Activated CD4-positive, alpha-beta memory T cell treated with anti-CD3 and anti-CD28 coated beads, Interleukin-2, amount 10 ng/mL, durations not matched to agents 7 days and 5 days (primary cell): ENCODE measurements around the gene ZHX3. TPM values are rescaled to one million over a fixed set of nuclear protein-coding genes. Genes with fewer than 3 reads are reported as not detected.

Source experiments
- CTCF ChIA-PET: fragments of 350-600 bp; sonication (Branson Sonifier 250); formaldehyde crosslinking; loops from one replicate; lab custom pipeline; 2021; ENCODE audit warnings: antibody characterized with exemption, inconsistent platforms; lab: Charles Lee
- POLR2A ChIA-PET: fragments of 350-600 bp; sonication (Branson Sonifier 250); formaldehyde crosslinking; loops from one replicate; lab custom pipeline; 2021; ENCODE audit warnings: antibody characterized with exemption; lab: Charles Lee
- DNase-seq: peaks from one replicate; pipeline ENCODE4 v3.0.0-alpha.2; 2020
- H3K27ac Mint-ChIP-seq: one replicate; pipeline ENCODE4 v1.8.0; 2021; ENCODE audit warnings: mild to moderate bottlenecking, mixed read lengths
- H3K27me3 Mint-ChIP-seq: one replicate; pipeline ENCODE4 v1.8.0; 2021; ENCODE audit warnings: mixed read lengths
- H3K36me3 Mint-ChIP-seq: one replicate; pipeline ENCODE4 v1.8.0; 2021; ENCODE audit warnings: low read depth, mixed read lengths
- H3K4me1 Mint-ChIP-seq: one replicate; pipeline ENCODE4 v1.8.0; 2021; ENCODE audit warnings: mixed read lengths
- H3K4me3 Mint-ChIP-seq: one replicate; pipeline ENCODE4 v1.8.0; 2021; ENCODE audit warnings: mild to moderate bottlenecking, mixed read lengths
- H3K9me3 Mint-ChIP-seq: one replicate; pipeline ENCODE4 v1.8.0; 2021; ENCODE audit warnings: mixed read lengths
- total RNA-seq, 2 experiments: library from RNA; stranded (reverse); gene quantifications; one replicate each; pipeline ENCODE4 v1.2.3, GENCODE V29; 2021

ZHX3 gene
- total RNA-seq, 2 experiments from 2014 or later, result 5.9 to 8.7 TPM

DNA sequence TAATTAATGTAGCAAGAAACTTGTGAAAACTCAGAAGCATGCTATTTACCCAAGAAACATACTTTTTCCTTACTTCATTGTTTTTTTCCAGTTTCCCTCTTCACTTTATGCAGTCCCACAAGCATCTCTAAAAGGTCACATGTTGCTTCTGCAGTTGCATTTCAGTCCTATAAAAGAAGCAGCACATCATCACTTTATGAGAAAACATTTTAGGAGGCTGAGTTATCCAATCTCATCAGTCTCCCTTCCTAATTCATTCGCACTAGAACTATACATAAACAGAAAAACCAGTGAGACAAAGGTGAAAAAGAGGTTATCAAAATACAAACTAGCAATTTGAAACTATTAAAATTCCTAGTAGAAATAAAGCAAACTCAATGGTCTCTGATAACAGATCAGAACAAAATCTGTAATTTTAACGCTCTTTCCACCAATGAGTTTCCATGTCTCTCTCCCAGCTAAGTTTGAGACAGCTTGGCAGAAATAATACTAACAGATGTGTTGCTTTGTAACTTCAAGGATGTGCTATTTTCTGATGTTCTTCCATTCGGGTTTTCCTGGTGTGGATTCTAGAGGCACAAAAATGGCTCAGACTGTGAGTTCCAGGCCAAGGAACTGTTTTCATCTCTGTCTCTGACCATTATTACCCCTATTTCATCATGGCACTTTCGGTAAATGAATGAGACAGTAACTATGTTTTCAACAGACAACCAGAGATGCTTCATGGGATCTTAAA is 48.4 kb downstream of the ZHX3 start:
- Mint-ChIP-seq H3K4me1 (no peaks in the 10 kb centered on the region), H3K27me3 (peaks cover 4% of the 10 kb centered on the region), H3K4me3 (no peak overlapping the region), H3K27ac (no peak overlapping the region), H3K36me3 (no peaks in the 10 kb centered on the region), H3K9me3 (no peaks in the 10 kb centered on the region)
- DNase-seq, result no peak
- ChIA-PET POLR2A (no interaction called here), CTCF (no interaction called here)

DNA sequence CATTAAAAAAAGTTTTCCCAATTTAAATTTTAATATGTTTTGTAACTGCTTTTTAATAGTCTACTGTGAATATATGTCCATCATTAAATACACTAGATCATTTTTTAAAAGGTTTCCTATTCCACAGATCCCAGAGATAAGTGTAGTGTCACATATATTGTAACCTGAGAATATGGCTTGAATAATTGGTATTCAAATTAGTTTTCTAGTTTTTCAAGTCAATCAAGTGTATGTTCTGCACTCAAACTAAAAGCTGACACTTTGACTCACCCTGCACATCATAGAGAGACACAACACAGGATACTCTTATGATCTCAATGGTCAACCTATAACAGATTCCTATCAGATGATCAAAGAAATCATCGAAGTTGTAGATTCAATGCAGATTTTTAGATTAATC is 49.1 kb downstream of the ZHX3 start:
- Mint-ChIP-seq H3K4me1 (no peaks in the 10 kb centered on the region), H3K9me3 (no peaks in the 10 kb centered on the region), H3K36me3 (no peaks in the 10 kb centered on the region), H3K27me3 (peaks cover 4% of the 10 kb centered on the region), H3K27ac (no peak overlapping the region), H3K4me3 (no peak overlapping the region)
- DNase-seq, result no peak
- POLR2A ChIA-PET, result no interaction called here
- CTCF ChIA-PET, result no interaction called here

DNA sequence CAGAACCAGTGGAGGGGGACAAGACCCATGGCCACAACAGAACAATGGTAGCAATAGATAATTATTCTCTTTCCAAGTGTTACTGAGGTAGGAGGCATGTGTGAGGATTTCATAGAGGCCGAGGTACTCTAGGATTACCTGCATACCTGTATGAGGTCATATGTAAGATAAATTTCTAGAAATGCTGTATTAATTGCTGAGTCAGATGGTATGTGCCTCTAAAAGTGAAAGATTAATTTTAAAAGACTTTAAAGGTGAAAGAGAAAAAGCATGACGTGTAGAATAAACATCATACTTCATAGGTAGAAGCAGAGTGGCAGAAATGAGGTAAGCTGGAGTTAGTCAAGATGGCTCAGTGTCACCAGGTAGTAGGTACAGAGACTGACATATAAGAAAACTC is 51.6 kb downstream of the ZHX3 start:
- CTCF ChIA-PET, result no interaction called here
- Mint-ChIP-seq H3K9me3 (no peaks in the 10 kb centered on the region), H3K4me1 (no peaks in the 10 kb centered on the region), H3K36me3 (no peaks in the 10 kb centered on the region), H3K27me3 (no peaks in the 10 kb centered on the region), H3K27ac (no peak overlapping the region), H3K4me3 (no peak overlapping the region)
- DNase-seq, result no peak
- POLR2A ChIA-PET, result no interaction called here

DNA sequence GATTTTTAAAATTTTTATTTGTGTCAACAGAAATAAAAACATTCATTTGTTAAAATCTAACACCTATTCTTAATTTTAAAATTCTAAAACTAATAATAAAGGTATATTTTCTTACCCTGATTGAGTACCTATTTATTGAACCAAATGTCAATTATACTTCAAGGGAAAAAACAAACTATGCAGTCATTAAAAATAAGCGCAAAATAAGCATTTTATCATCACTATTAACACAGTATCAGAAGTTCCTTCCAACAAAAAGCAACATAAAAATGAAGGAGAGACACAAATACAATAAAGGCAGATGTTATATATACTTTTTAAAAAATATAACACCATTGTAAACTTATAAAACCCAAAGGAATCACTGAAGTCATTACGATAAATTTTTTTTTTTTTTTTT is 52.7 kb downstream of the ZHX3 start:
- no peaks in the 10 kb centered on the region for H3K9me3 Mint-ChIP-seq
- CTCF ChIA-PET, result interaction anchor here (0.7 kb wide), 1 partner anchor 8 kb away, joined by 6 read pairs; no protein-coding TSS in a partner anchor
- H3K4me1 Mint-ChIP-seq, result no peaks in the 10 kb centered on the region
- POLR2A ChIA-PET, result no interaction called here
- no peak overlapping the region for H3K4me3 Mint-ChIP-seq
- H3K27ac Mint-ChIP-seq, result no peak overlapping the region
- no peak for DNase-seq
- no peaks in the 10 kb centered on the region for H3K36me3 Mint-ChIP-seq
- no peaks in the 10 kb centered on the region for H3K27me3 Mint-ChIP-seq

DNA sequence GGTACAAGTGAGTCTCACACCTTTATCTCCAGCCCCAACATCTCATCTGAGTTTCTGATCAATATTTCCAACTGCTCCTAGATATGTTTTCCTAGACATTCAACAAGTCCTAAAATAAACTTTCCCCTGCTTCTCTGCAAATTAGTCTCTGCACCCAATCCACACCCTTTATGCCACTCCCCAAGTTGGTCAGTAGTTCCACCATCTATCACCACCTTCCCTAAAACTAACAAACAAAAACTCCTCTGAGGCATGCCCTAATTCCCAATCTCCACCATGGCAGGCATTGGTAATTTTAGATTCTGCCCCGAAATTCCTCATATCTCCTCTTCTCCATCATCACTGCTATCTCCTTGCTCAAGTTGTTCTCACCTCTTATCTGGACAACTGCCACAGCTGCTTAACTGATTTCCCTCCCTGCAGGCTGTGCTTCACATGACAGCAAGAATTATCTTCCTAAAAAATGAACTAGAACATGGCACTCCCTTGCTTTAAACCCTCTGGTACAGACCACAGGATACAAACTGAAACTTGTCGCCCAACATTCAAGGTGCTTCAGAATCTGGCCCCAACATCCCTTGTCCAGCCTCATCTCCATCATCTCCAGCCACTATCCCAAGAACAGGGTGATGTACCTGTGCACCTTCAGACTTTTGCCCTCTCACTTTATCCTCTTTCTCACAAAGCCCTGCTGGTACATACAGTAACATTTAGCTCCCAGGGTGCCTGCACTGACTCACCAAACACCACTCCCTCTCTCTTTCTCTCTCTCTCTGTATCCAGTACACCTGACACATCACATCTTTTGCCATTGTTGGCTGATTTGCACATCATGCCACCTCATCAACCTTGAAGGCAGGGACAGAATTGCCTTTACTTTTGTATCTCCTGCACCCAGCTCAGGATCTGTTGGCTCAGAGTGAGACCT is 55.5 kb downstream of the ZHX3 start:
- H3K27ac Mint-ChIP-seq, result no peak overlapping the region
- CTCF ChIA-PET, result no interaction called here
- no peaks in the 10 kb centered on the region for H3K27me3 Mint-ChIP-seq
- no peak for DNase-seq
- no peak overlapping the region for H3K4me3 Mint-ChIP-seq
- POLR2A ChIA-PET, result no interaction called here
- no peaks in the 10 kb centered on the region for H3K36me3 Mint-ChIP-seq
- no peaks in the 10 kb centered on the region for H3K9me3 Mint-ChIP-seq
- H3K4me1 Mint-ChIP-seq, result no peaks in the 10 kb centered on the region

DNA sequence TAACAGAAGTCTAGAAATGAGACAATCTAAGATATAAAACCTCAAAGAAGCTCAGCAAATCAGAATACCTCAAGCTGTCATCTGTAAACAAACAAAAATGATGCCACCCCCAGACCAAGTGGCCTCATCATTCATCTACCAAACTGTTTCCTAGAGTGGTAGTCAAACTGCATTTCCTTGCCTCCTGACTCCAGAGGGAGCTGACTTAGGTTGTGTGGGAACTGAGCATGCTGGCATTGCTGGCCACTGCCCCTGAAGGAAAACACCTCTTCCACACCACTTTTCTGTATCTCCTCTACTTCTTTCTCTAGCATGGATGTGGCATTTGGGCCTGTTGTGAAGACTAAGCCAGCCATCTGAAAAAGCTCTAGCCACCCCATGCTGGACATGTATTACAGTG is 56.3 kb downstream of the ZHX3 start:
- ChIA-PET CTCF (no interaction called here), POLR2A (no interaction called here)
- no peaks in the 10 kb centered on the region for H3K4me1 Mint-ChIP-seq
- H3K36me3 Mint-ChIP-seq, result no peaks in the 10 kb centered on the region
- H3K27me3 Mint-ChIP-seq, result no peaks in the 10 kb centered on the region
- H3K27ac Mint-ChIP-seq, result no peak overlapping the region
- H3K4me3 Mint-ChIP-seq, result no peak overlapping the region
- H3K9me3 Mint-ChIP-seq, result no peaks in the 10 kb centered on the region
- no peak for DNase-seq

DNA sequence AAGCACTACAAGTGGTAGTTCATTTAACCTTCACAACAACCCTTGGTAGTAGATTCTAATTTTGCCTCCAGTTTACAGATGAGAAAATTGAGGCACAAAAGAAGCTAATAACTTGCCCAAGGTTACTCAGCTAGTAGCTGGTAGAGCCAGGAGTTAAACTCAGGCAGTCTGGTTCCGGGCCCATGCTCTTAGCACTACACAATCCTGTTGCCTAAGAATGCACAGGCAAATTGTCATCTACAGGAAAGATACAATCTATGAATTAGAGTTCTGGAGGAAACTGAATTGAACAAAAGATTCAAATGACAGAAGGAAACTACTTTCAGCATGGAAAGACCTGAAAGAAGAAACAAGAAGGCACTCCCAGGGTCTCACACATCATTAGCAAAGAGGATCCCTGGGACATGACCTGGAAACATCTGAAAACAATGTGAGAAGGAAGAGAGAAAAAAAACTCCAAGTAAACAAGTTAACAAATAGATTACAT is 56.8 kb downstream of the ZHX3 start:
- H3K9me3 Mint-ChIP-seq, result no peaks in the 10 kb centered on the region
- ChIA-PET POLR2A (no interaction called here), CTCF (no interaction called here)
- no peaks in the 10 kb centered on the region for H3K27me3 Mint-ChIP-seq
- H3K27ac Mint-ChIP-seq, result no peak overlapping the region
- H3K4me1 Mint-ChIP-seq, result no peaks in the 10 kb centered on the region
- H3K36me3 Mint-ChIP-seq, result no peaks in the 10 kb centered on the region
- no peak for DNase-seq
- no peak overlapping the region for H3K4me3 Mint-ChIP-seq

DNA sequence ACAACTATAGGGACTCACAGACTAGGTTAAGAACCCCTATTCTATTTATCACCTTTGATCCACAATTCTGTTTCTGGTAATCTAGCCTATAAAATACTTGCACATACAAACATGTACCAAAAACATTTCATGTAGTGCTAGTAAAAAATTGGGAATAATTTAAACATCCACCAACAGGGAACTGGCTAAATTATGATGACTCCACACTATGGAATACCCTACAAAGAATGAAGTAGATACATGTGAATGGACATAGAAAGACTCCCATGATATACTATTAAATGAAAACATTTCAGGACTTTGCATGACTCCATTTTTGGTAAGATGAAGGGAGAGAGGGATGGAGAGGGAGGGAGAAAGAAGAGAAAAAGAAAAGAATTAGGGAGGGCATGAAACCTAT is 58.2 kb downstream of the ZHX3 start:
- POLR2A ChIA-PET, result no interaction called here
- H3K4me3 Mint-ChIP-seq, result no peak overlapping the region
- no peaks in the 10 kb centered on the region for H3K4me1 Mint-ChIP-seq
- H3K36me3 Mint-ChIP-seq, result no peaks in the 10 kb centered on the region
- DNase-seq, result no peak
- no peaks in the 10 kb centered on the region for H3K27me3 Mint-ChIP-seq
- H3K9me3 Mint-ChIP-seq, result no peaks in the 10 kb centered on the region
- CTCF ChIA-PET, result no interaction called here
- H3K27ac Mint-ChIP-seq, result no peak overlapping the region

DNA sequence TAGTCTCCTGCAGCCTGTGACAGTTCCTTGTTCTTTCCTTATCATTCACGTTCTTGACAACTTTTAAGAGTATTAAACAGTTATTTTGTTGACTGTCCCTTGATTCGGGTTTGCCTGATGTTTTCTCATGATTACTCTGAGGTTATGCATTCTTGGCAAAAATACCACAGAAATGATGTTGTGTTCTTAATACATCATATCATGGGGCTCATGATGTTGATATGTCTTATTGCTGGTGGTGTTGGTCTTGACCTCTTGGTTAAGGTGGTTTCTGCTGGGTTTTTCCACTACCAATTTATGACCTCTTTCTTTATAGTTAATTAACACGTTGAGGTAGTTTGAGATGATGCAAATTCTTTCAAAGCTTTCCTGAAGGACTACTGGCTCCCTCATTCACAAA is 59.1 kb downstream of the ZHX3 start:
- no peaks in the 10 kb centered on the region for H3K4me1 Mint-ChIP-seq
- H3K9me3 Mint-ChIP-seq, result no peaks in the 10 kb centered on the region
- H3K4me3 Mint-ChIP-seq, result no peak overlapping the region
- no peaks in the 10 kb centered on the region for H3K27me3 Mint-ChIP-seq
- POLR2A ChIA-PET, result no interaction called here
- no peak overlapping the region for H3K27ac Mint-ChIP-seq
- H3K36me3 Mint-ChIP-seq, result no peaks in the 10 kb centered on the region
- no peak for DNase-seq
- CTCF ChIA-PET, result no interaction called here

DNA sequence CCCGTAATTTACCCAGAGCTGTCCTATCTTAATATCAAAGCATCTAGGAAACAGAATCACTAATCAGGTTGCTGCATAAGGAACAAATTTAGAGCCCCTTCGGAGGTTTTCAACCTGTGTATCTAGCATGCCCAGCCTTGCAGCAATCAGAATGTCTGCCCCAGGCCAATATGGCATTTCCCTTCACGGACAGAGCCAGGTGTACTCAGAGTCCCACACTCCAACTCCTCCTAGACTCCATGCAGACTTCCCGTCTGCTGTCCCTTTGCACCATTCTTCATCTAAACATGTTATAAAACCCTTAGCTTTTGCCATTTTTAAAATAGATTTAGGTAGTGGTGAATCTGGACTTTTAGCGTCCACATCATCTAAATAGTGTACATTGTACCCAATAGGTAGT is 61.0 kb downstream of the ZHX3 start:
- POLR2A ChIA-PET, result no interaction called here
- H3K36me3 Mint-ChIP-seq, result no peaks in the 10 kb centered on the region
- no peak overlapping the region for H3K4me3 Mint-ChIP-seq
- CTCF ChIA-PET, result interaction anchor here (0.6 to 1.1 kb wide), 2 partner anchors 9 to 15 kb away, joined by 3 to 6 read pairs; no protein-coding TSS in a partner anchor
- H3K27me3 Mint-ChIP-seq, result no peaks in the 10 kb centered on the region
- no peaks in the 10 kb centered on the region for H3K9me3 Mint-ChIP-seq
- DNase-seq, result no peak
- no peak overlapping the region for H3K27ac Mint-ChIP-seq
- no peaks in the 10 kb centered on the region for H3K4me1 Mint-ChIP-seq

DNA sequence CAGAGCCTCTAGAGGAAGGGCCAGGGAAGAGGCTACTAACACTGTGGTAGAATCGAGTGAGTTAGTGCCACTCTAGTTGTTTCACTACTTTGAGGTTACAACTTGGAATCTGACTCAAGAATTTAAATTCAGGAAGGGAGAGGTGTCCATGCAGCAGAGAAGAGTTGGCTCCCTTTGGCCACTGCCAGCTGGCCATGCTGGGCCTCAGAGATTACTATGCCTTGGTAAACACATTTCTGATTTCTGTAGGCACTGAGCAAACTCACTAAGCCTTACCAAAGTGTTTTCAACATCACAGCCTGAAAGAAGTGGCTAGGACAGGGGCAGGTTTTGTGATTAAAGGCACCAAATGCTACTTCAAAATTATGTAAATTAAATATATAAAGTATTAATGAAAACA is 61.9 kb downstream of the ZHX3 start:
- POLR2A ChIA-PET, result no interaction called here
- Mint-ChIP-seq H3K9me3 (no peaks in the 10 kb centered on the region), H3K27ac (no peak overlapping the region), H3K36me3 (no peaks in the 10 kb centered on the region), H3K27me3 (no peaks in the 10 kb centered on the region), H3K4me3 (no peak overlapping the region), H3K4me1 (no peaks in the 10 kb centered on the region)
- DNase-seq, result no peak
- CTCF ChIA-PET, result interaction anchor here (1.1 kb wide), 1 partner anchor 14 kb away, joined by 3 read pairs; no protein-coding TSS in a partner anchor

DNA sequence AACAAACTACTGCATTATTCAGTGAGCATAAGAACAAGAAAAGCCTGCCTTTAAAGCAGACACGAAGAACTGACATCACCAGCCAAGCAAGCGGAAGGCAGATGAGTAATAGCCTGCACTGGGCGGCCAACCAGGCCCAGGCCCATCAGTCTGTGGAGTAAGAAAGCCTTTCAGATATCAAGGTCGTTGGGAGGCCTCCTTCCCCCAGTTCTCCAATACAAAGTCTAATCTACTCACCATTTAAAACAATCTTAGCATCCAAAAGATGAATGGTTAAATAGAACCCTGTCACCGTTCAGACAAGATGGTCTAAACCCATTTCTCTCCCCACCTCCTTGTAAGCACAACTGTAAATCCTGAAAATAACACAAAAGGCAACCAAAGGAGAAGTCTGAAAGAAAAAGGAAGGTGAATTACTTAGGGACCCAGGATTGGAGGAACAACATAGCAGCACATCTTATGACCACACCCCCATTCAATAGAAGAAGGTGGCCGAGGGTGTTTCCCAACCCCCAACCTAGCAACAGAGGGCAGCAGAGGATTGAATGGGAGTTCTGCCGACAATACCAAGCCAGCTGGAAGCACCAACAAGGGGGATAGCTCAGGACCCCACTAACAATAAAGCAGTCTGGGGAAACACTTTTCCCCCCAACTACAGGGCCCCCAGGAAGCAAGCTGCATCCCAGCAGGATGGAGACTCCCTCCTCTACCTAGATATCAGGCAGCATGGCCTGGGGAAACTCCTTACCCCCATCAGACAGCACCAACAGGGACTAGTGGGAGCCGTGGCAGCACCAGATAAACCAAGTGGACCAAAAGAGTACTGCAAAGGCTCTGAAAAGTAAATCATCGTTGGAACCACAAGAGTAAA is 67.9 kb downstream of the ZHX3 start:
- no peak overlapping the region for H3K27ac Mint-ChIP-seq
- ChIA-PET CTCF (no interaction called here), POLR2A (no interaction called here)
- H3K4me1 Mint-ChIP-seq, result no peaks in the 10 kb centered on the region
- no peaks in the 10 kb centered on the region for H3K9me3 Mint-ChIP-seq
- no peaks in the 10 kb centered on the region for H3K36me3 Mint-ChIP-seq
- DNase-seq, result no peak
- no peak overlapping the region for H3K4me3 Mint-ChIP-seq
- no peaks in the 10 kb centered on the region for H3K27me3 Mint-ChIP-seq
